ENCODE measurements around the gene MAN1B1.

Gene MAN1B1

GRCh38 chr9:137136261-137136880, 49.6 kb downstream of the MAN1B1 start:
- ATAC-seq = no peak
- TF ChIP-seq TOX (CRISPR knock-in tag; IDR thresholded peaks at IDR 0.05; ENCODE audit: borderline replicate concordance) (no peak), ESRRG (CRISPR knock-in tag; IDR thresholded peaks at IDR 0.05) (no peak), PATZ1 (CRISPR knock-in tag; IDR thresholded peaks at IDR 0.05; ENCODE audit: borderline replicate concordance) (no peak), TCF4 (CRISPR knock-in tag; IDR thresholded peaks at IDR 0.05; ENCODE audit: borderline replicate concordance) (no peak), CSDC2 (CRISPR knock-in tag; IDR thresholded peaks at IDR 0.05) (no peak), CREB5 (CRISPR knock-in tag; IDR thresholded peaks at IDR 0.05; ENCODE audit: low read depth) (no peak), RARB (CRISPR knock-in tag; IDR thresholded peaks at IDR 0.05) (no peak)

GRCh38 chr9:137136881-137137607, 50.3 kb downstream of the MAN1B1 start:
- no peak for ATAC-seq
- TF ChIP-seq TOX (CRISPR knock-in tag; IDR thresholded peaks at IDR 0.05; ENCODE audit: borderline replicate concordance) (no peak), CREB5 (CRISPR knock-in tag; IDR thresholded peaks at IDR 0.05; ENCODE audit: low read depth) (no peak), PPARA (CRISPR knock-in tag; IDR thresholded peaks at IDR 0.05; ENCODE audit: borderline replicate concordance) (no peak), ZNF70 (CRISPR knock-in tag; IDR thresholded peaks at IDR 0.05) (no peak), ZNF565 (CRISPR knock-in tag; conservative IDR thresholded peaks at IDR 0.05; ENCODE audit: low read depth) (no peak), GLIS3 (CRISPR knock-in tag; IDR thresholded peaks at IDR 0.05) (no peak), SNAI2 (CRISPR knock-in tag; IDR thresholded peaks at IDR 0.05) (no peak), ISL1 (CRISPR knock-in tag; IDR thresholded peaks at IDR 0.05) (no peak), ESRRG (CRISPR knock-in tag; IDR thresholded peaks at IDR 0.05) (no peak), RARB (CRISPR knock-in tag; IDR thresholded peaks at IDR 0.05) (no peak), ZFP3 (CRISPR knock-in tag; IDR thresholded peaks at IDR 0.05) (no peak), ZC3H10 (CRISPR knock-in tag; IDR thresholded peaks at IDR 0.05) (no peak), BACH2 (CRISPR knock-in tag; IDR thresholded peaks at IDR 0.05; ENCODE audit: borderline replicate concordance) (no peak)

- TF ChIP-seq RARB (CRISPR knock-in tag; IDR thresholded peaks at IDR 0.05) (no peak), ZNF565 (CRISPR knock-in tag; conservative IDR thresholded peaks at IDR 0.05; ENCODE audit: low read depth) (no peak), GLIS3 (CRISPR knock-in tag; IDR thresholded peaks at IDR 0.05) (no peak), PATZ1 (CRISPR knock-in tag; IDR thresholded peaks at IDR 0.05; ENCODE audit: borderline replicate concordance) (no peak), CREB5 (CRISPR knock-in tag; IDR thresholded peaks at IDR 0.05; ENCODE audit: low read depth) (no peak), OSR1 (CRISPR knock-in tag; IDR thresholded peaks at IDR 0.05) (no peak), TSHZ2 (CRISPR knock-in tag; IDR thresholded peaks at IDR 0.05) (no peak), ZC3H10 (CRISPR knock-in tag; IDR thresholded peaks at IDR 0.05) (no peak), TCF4 (CRISPR knock-in tag; IDR thresholded peaks at IDR 0.05; ENCODE audit: borderline replicate concordance) (no peak), BACH2 (CRISPR knock-in tag; IDR thresholded peaks at IDR 0.05; ENCODE audit: borderline replicate concordance) (no peak), ZNF8 (CRISPR knock-in tag; IDR thresholded peaks at IDR 0.05) (no peak), PPARA (CRISPR knock-in tag; IDR thresholded peaks at IDR 0.05; ENCODE audit: borderline replicate concordance) (no peak), ZNF70 (CRISPR knock-in tag; IDR thresholded peaks at IDR 0.05) (no peak), ZFP3 (CRISPR knock-in tag; IDR thresholded peaks at IDR 0.05) (no peak), ISL1 (CRISPR knock-in tag; IDR thresholded peaks at IDR 0.05) (no peak), POU6F1 (CRISPR knock-in tag; IDR thresholded peaks at IDR 0.05; ENCODE audit: borderline replicate concordance, low read depth) (no peak), TOX (CRISPR knock-in tag; IDR thresholded peaks at IDR 0.05; ENCODE audit: borderline replicate concordance) (no peak)
- peak; percentile 36; the same call in 2 of the 3 replicates for ATAC-seq
Observed at GRCh38 chr9:137138058-137138721, 51.4 kb downstream of the MAN1B1 start.
